ENCODE data around the gene NUAK1.

NUAK1 gene

DNA sequence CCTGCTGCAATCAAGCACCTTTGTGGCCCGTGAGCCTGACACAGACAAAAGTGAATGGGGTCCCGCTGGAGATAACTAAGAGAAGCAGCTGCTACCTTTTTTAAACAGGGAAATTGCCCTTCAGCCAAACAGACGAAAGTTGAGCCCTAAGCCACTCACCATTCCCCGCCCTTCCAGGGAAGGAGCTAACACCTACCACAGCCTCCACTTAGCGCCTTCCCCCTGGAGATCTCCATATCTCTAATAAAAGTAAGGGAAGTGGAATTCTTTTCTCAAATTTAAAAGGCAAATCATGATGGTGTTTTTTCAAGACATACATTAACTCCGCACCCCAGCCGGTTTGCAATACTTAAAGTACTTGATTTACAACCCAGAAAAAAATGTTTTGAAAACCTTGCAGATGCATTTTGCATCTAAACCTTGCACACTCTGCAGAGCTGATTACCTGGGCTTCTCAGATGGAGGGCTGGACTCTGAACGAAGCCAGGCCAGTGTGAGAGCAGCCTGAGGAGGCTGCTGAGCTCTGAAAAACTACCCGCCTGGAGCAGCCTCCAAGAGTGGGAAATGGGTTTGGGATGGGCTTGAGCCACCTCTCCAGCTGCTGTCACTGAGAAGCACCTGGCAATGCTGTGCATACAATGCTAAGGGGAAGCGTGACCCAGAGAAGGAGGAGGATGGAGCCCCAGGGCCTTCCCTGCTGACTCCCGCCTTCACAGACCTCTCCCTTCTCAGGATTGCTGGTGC, 10.0 kb downstream of the NUAK1 start:
- no peak for DNase-seq

DNA sequence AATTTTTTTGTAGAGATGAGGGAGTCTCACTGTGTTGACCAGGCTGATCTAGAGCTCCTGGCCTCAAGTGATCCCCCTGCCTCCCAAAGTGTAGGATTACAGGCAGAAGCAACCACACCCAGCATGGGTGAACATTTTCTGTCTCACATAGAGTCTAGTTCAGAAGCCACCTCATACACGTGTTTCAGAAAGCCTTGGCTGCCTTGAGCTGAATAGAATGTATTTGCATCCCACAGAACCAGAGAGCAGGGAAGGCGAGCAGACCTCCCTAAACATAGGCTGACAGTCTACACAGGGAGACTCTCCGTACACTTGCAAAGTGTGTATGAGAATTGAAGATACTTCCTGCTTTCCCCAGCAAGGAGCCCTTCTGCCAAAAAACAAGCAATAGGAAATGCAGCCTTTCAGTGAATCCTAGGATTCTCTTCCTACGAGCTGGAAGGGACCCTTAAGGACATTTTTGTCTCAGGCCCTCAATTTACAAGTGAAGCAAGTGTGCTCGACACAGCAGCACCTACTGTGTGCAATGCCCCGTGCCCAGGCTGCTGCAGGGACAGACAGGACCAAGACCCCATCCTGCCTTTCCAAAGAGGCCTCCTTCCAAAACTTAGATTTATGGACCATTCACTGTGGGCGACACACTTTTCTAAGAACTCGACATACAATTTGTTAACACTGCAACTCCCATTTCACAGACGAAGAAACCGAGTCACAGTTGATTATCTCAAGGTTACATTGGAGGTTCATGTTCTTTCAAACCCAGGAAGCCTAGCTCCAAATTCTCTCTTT, 11.2 kb downstream of the NUAK1 start:
- no peak for DNase-seq

- DNase-seq: no peak
Measured at GRCh38 chr12:106126441-106127337, 12.1 kb downstream of the NUAK1 start.

DNA sequence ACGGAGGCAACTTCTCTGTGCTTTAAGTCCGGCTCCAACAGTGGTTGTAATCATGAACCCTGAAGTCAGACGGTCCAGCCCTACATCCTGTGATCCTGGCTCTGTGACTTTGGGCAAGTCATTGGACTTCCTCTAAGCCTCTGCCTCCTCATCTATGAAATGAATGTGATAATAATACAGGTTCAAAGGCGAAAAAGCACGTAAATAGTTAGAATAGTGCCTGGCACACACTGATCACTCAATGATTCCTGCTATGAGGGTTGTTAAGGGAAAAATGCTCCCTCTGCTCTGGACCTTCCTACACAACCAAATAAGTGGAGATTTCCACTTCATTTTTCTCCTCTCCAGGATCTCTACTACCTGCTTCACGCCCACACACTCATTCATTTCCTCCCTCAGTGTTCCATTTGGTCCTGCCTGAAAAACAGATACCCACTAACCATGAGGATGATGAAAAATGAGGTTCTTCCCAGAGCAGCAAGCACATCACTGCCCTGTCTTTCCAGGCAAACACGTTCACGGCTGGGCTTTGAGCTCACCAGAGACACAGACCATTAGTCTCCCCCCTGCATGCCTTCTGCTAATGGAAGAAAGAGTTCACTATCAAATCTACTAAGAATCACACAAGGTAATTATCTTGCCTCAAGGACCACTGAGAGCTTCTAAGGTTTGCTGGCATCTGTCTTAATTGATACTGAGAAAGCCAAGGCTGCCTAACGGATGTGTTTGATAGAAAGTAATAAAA, 13.2 kb downstream of the NUAK1 start:
- no peak for DNase-seq

- no peak for DNase-seq
Measured at GRCh38 chr12:106123551-106124081, 15.1 kb downstream of the NUAK1 start.

GRCh38 chr12:106123110-106123509, 15.6 kb downstream of the NUAK1 start:
- no peak for DNase-seq

- DNase-seq: no peak
Measured at GRCh38 chr12:106122004-106122403, 16.8 kb downstream of the NUAK1 start.

DNA sequence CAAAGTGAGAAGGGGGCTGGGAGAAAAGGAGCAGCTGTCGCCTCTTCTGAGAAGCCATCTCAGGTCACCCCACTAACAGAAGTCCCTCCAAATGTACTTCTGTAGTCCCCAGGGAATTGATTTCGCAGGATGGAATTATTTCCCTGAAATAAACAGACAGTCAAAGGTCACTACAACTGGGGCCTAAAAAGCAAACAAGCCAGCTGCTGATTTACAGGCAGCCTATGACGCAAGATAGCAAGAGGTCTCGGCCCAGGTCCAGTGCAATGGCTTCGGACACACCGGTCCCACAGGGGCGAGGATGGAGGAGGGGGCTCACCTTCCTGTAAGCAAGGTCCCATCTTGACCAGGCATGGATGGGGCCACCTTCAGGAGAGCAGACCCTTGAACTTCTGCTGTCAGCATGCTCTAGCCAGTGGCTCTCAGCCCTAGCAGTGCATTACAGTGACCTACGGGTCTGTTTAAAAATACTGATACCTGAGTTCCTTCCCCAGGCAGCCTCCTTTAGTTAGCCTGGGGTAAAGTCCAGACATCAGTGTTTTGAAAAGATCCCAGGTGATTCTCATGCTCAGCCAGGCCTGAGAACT, 18.1 kb downstream of the NUAK1 start:
- DNase-seq: no peak

GRCh38 chr12:106119301-106119700, 19.5 kb downstream of the NUAK1 start:
- DNase-seq: no peak

- DNase-seq: no peak
Measured at GRCh38 chr12:106118381-106119130, 20.2 kb downstream of the NUAK1 start.

DNA sequence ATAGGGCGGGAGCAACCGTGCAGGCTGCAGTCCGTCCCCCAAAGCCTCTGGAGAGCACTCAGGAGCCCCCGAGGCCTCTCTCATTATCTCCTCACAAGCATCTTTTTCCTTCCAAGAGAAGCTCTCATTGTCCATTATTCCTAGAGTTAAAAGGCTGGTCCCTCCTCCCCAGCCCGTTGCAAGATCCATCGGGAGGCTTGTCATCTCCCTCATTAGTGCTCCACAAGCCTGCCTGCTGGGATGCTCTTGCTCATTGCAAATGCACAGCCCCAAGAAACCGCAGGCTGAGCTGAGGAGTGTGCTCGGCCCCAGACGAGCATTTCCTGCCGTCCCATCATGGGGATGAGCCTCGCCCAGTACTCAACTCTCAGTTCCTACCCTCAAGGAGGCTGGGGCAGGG, 23.3 kb downstream of the NUAK1 start:
- no peak for DNase-seq

DNA sequence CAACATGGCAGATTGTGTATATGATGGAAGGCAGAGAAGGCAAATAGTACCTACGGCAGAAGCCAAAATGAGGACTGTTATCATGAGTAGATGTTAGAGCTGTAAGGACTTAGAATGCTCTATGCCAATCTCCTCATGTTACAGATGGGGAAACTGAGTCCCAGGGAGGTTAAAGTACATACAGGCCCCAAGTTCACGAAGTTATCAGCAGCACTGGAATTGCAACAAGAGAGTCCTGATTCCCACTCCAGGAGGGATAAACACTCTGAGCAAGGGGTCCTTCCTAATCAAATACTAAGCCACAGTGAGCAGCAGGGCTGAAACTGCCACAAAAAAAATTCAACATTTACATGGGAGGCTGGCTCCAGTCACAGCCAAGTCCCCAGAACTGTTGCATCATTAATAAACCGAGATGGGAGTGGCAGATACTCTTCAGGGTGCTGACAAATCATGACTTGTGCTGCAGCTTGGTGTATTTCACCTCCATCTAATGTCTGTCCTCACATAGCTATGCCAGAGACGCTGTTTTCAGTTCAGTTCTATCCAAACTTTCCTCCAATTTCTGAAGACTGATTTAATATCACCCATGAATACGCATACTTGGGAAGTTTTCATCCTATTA, 24.2 kb downstream of the NUAK1 start:
- DNase-seq: no peak

- no peak for DNase-seq
Measured at GRCh38 chr12:106113824-106114446, 24.8 kb downstream of the NUAK1 start.

DNA sequence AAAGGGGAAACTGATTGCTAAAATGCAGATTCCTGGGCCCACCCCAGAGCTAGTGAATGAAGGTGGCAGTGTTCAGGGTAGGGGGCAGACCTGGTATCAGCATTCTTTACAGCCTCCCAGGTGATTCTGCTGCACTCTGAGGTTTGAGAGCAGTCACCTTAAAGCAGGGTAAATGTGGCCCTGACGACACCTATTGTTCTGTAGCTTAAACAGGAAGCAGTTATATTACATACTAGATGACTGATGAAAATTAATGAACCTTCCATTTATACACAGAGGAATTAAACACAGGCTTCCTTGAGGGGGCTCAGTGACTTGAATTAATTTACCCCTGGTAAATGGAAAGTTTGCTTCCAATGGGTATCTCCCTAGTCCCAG, 25.3 kb downstream of the NUAK1 start:
- DNase-seq: no peak

DNA sequence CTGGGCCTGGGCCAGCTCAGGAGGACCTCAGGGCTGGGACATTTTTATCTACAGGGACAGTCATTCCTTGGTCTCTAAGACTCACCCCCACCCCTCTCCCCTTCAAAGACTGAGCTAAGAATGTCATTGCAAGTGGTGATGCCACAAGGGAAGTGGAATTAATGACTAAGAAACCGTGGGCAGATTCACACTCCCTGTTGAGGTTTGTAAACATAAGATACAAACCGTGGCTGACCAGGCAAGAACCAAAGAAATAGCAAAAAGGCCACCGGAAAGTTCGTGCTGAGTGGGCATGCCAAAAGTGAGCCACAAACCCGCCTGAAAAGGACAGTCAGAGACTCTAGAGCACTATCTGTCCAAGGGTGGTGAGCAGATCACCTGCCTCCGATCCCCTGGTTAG, 25.7 kb downstream of the NUAK1 start:
- DNase-seq: no peak

DNA sequence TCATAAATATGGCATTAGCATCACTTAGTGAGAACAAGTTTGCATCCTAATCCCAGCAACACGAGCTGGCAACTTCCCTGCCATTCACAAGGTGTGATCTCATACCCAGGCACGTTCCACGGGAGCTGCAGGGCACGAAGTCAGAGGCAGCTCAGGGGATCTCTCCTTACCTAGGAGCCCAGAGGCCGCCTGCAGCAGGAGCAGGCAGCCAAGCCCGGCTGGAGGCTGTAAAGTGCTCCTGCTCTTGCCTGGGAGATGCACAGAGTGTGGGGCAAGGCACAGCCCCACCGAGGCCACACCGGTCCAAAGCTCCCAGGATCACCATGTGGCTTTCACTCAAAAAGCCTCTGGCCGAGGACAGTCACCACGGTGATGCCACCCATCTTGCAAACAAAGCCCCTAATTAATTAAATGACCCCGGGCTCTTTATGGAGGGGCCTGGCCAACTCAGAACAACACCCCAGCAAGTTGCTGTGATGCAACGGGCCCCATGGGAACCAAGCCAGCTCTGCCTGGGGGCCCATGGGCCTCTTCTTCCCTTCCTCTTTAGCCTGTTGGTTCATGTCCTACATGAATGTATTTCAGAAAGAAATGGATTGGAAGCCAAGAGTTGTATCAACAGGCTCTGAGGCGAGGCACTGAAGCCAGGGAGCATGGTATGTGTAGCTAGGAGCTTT, 26.5 kb downstream of the NUAK1 start:
- no peak for DNase-seq

- no peak for DNase-seq
Measured at GRCh38 chr12:106110626-106111300, 28.0 kb downstream of the NUAK1 start.

DNA sequence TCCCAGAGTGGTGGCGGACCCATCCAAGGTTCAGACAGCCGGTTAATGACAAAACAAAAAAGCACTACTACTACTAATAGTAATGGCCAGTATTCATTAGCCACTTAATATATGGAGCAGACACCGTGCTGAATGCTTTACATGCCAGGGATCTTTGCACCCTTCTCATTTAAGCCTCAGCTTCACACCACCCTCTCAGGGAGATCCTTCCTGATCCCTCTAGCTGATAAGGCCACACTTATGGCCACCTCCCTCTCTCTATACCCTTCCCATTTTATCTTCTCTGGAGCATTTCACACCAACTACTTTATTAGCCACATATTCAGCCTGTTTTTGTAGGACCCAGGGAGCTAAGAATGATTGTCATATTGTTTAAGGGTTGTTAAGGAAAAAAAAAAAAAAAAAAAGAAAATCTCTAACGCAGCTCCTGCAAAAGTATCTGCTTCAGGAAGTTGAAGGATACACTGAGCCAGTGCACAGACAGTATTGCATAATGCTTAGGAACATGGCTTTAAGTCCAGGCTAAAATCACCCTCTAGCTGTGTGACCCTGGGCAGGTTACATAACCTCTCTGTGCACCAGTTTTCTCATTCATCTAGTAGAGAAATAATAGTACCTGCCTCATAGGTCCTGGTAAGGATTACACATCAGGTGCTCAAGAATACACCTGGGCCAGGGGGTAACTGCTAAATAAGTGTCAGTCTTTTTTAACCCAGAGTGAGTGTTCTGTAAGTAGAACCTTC, 29.4 kb downstream of the NUAK1 start:
- no peak for DNase-seq
